Keratinocyte (primary cell): Measurements from ENCODE around the gene WT1. TPM values are rescaled to one million over a fixed set of nuclear protein-coding genes. Genes with fewer than 3 reads are reported as not detected.

ENCODE experiments used
- DNase-seq: peaks from one replicate; pipeline ENCODE4 v3.0.0-alpha.2; 2011; ENCODE audit warnings: low read depth, missing footprints, low spot score
- FAIRE-seq: peaks from 2 replicates; lab custom pipeline; 2011; peaks lifted over from hg19 to GRCh38; lab: Jason Lieb, UNC
- H2AFZ ChIP-seq: 2 replicates; pipeline ENCODE4 v1.6.0; 2012; ENCODE audit warnings: low read length, control low read depth, inconsistent platforms; ENCODE audit not compliant: control insufficient read depth
- H3K27ac ChIP-seq: 2 replicates; pipeline ENCODE4 v1.5.1; 2011; ENCODE audit warnings: low read length; ENCODE audit not compliant: control insufficient read depth, insufficient read depth
- H3K27me3 ChIP-seq: 3 replicates; pipeline ENCODE4 v1.6.0; 2011; ENCODE audit warnings: low read length; ENCODE audit not compliant: control insufficient read depth, insufficient read depth; ENCODE audit errors: extremely low read depth
- H3K36me3 ChIP-seq, 2 experiments: 2 replicates in 1 of 2; 3 replicates in 1 of 2; pipeline ENCODE4 v1.5.1; 2011; ENCODE audit warnings: low read length in 2 of 2, mild to moderate bottlenecking in 1 of 2; ENCODE audit not compliant: control insufficient read depth in 2 of 2, insufficient read depth in 2 of 2; ENCODE audit errors: extremely low read depth in 1 of 2
- H3K4me1 ChIP-seq: 3 replicates; pipeline ENCODE4 v1.5.1; 2011; ENCODE audit warnings: low read length; ENCODE audit not compliant: control insufficient read depth, insufficient read depth; ENCODE audit errors: extremely low read depth
- H3K4me2 ChIP-seq: 3 replicates; pipeline ENCODE4 v1.6.0; 2011; ENCODE audit warnings: low read depth, low read length; ENCODE audit not compliant: control insufficient read depth, insufficient read depth; ENCODE audit errors: extremely low read depth
- H3K4me3 ChIP-seq, 3 experiments: fragments of 200-600 bp in 1 of 3; sonication (generic) in 1 of 3; 2 replicates in 2 of 3; 3 replicates in 1 of 3; pipeline ENCODE4 v1.5.1; 2011 to 2016; ENCODE audit warnings: low read length in 3 of 3, mild to moderate bottlenecking in 3 of 3, control low read depth in 2 of 3, inconsistent platforms in 1 of 3, low read depth in 1 of 3, mixed read lengths in 1 of 3, mixed run types in 1 of 3, moderate library complexity in 1 of 3; ENCODE audit not compliant: control insufficient read depth in 2 of 3, insufficient read depth in 2 of 3; ENCODE audit errors: extremely low read depth in 1 of 3
- H3K79me2 ChIP-seq: 2 replicates; pipeline ENCODE4 v1.6.0; 2012; ENCODE audit warnings: low read length; ENCODE audit not compliant: control insufficient read depth, insufficient read depth
- H3K9ac ChIP-seq: 3 replicates; pipeline ENCODE4 v1.6.0; 2011; ENCODE audit warnings: low read length; ENCODE audit not compliant: control insufficient read depth, insufficient read depth; ENCODE audit errors: extremely low read depth
- H3K9me1 ChIP-seq: 3 replicates; pipeline ENCODE4 v1.6.0; 2011; ENCODE audit warnings: low read length; ENCODE audit not compliant: control insufficient read depth, insufficient read depth; ENCODE audit errors: extremely low read depth
- H3K9me3 ChIP-seq: 2 replicates; pipeline ENCODE4 v1.5.1; 2012; ENCODE audit warnings: low read depth, low read length; ENCODE audit not compliant: control insufficient read depth
- H4K20me1 ChIP-seq: 3 replicates; pipeline ENCODE4 v1.6.0; 2011; ENCODE audit warnings: low read length; ENCODE audit not compliant: control insufficient read depth, insufficient read depth; ENCODE audit errors: extremely low read depth
- EZH2 ChIP-seq: IDR thresholded peaks from one replicate; pipeline ENCODE4 v1.6.1; 2012; ENCODE audit warnings: inconsistent platforms, mild to moderate bottlenecking, low read length, moderate library complexity
- dilution Hi-C: fragments of 300-500 bp; cut with MboI; formaldehyde crosslinking; loops from one replicate; pipeline ENCODE4 v1.7.0; 2020; ENCODE audit warnings: low sequenced_read_pairs; ENCODE audit not compliant: extremely low pct_ligation_motif_present
- polyA plus RNA-seq, 5 experiments: library from polyadenylated mRNA; depleted of rRNA in 3 of 5; stranded (reverse) in 3 of 5; stranded (forward) in 1 of 5; unstranded in 1 of 5; fragments of >200 nt; gene quantifications; 1 replicate in 1 of 5; 2 replicates in 3 of 5; 3 replicates in 1 of 5; pipeline versions ENCODE4 v1.2.1 to v1.2.3, GENCODE V29; 2011 to 2012; ENCODE audit warnings: missing spikeins in 2 of 5, low read depth in 1 of 5, low replicate concordance in 1 of 5
- TF ChIP-seq, protein P1 (sequence below), 3 experiments: IDR thresholded peaks in 1 of 3; conservative IDR thresholded peaks in 1 of 3; optimal IDR thresholded peaks in 1 of 3; 2 replicates in 2 of 3; 3 replicates in 1 of 3; pipeline versions ENCODE3 to v1.5.1; 2011; ENCODE audit warnings: low read length in 3 of 3, mild to moderate bottlenecking in 3 of 3, moderate library complexity in 2 of 3, control low read depth in 1 of 3, inconsistent platforms in 1 of 3; ENCODE audit not compliant: insufficient read depth in 2 of 3; ENCODE audit errors: extremely low read depth in 1 of 3

The WT1 gene
- polyA plus RNA-seq, 1 donor (not counting 4 experiments of a cell fraction or from before 2014, with no cell fraction given), result not detected

DNA sequence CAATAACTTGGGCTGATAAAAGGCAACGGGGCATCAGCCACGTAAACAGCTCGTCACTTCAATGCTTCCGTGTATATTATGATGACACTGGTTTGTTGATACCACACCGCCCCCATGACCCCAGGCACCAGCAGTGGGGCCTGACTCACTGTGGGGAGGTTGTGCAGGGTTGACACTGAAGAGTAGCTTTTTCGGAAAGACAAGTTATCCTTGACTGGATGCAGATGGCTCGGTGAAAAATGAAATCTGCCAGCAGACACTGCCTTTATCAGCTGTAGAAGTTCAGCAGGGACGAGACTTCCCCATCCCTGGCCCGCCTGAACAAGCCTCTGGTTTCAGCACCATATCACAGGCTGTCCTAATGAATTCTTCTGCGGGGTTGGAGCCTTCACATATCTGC is 55.6 kb downstream of the WT1 start:
- Histone ChIP-seq H3K9me3 (no peaks in the 10 kb centered on the region), H3K4me1 (no peaks in the 10 kb centered on the region), H3K4me3 (no peak overlapping the region), H3K9me1 (no peaks in the 10 kb centered on the region), H2AFZ (no peak overlapping the region), H3K27me3 (no peaks in the 10 kb centered on the region), H4K20me1 (no peaks in the 10 kb centered on the region), H3K27ac (no peak overlapping the region), H3K79me2 (no peaks in the 10 kb centered on the region), H3K4me2 (no peak overlapping the region), H3K9ac (no peak overlapping the region), H3K36me3 (no peaks in the 10 kb centered on the region)
- TF ChIP-seq, protein P1, sequence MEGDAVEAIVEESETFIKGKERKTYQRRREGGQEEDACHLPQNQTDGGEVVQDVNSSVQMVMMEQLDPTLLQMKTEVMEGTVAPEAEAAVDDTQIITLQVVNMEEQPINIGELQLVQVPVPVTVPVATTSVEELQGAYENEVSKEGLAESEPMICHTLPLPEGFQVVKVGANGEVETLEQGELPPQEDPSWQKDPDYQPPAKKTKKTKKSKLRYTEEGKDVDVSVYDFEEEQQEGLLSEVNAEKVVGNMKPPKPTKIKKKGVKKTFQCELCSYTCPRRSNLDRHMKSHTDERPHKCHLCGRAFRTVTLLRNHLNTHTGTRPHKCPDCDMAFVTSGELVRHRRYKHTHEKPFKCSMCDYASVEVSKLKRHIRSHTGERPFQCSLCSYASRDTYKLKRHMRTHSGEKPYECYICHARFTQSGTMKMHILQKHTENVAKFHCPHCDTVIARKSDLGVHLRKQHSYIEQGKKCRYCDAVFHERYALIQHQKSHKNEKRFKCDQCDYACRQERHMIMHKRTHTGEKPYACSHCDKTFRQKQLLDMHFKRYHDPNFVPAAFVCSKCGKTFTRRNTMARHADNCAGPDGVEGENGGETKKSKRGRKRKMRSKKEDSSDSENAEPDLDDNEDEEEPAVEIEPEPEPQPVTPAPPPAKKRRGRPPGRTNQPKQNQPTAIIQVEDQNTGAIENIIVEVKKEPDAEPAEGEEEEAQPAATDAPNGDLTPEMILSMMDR (optimal IDR thresholded peaks at IDR 0.05 in 1 of 3, IDR thresholded peaks at IDR 0.05 in 1 of 3, conservative IDR thresholded peaks at IDR 0.05 in 1 of 3; ENCODE audit: extremely low read depth in 1 of 3, insufficient read depth in 2 of 3, low read length in 3 of 3), result no peak
- TF ChIP-seq EZH2, result no peak
- dilution Hi-C loops, result no loop called here
- no peak for FAIRE-seq
- no peak for DNase-seq

DNA sequence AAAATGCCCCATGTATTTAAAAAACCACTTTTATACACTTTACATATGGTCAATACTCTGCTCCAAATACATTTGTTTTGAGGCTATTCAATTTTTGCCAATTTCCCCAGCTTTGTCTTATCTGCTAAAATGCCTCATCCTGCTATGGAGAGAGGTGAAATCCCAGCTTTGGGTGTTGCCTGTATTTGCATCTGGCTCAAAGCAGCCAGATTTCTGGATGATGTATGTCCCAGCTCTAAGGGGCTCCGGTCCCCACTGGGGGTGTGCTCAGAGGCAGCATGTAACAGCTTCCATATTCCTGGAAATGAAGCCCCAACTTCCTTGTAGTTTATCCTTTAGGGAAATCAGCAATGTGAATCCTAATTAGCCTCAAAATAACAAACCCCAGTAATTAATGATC is 59.5 kb downstream of the WT1 start:
- Histone ChIP-seq H3K27me3 (no peaks in the 10 kb centered on the region), H2AFZ (no peak overlapping the region), H3K36me3 (no peaks in the 10 kb centered on the region), H3K9me3 (no peaks in the 10 kb centered on the region), H3K4me3 (no peak overlapping the region), H3K27ac (no peak overlapping the region), H3K4me1 (no peaks in the 10 kb centered on the region), H3K9me1 (no peaks in the 10 kb centered on the region), H4K20me1 (no peaks in the 10 kb centered on the region), H3K79me2 (no peaks in the 10 kb centered on the region), H3K9ac (no peak overlapping the region), H3K4me2 (no peak overlapping the region)
- no peak for TF ChIP-seq EZH2
- TF ChIP-seq, protein P1 (optimal IDR thresholded peaks at IDR 0.05 in 1 of 3, IDR thresholded peaks at IDR 0.05 in 1 of 3, conservative IDR thresholded peaks at IDR 0.05 in 1 of 3; ENCODE audit: extremely low read depth in 1 of 3, insufficient read depth in 2 of 3, low read length in 3 of 3), result no peak
- DNase-seq, result no peak
- FAIRE-seq, result no peak
- dilution Hi-C loops, result no loop called here
